Kidney (tissue), 14 donors: ENCODE data around the gene GTF2E1. TPM values are rescaled to one million over a fixed set of nuclear protein-coding genes. Genes with fewer than 3 reads are reported as not detected.

Source experiments
- DNase-seq, 5 donors: peaks; one replicate each; pipeline ENCODE4 v3.0.0-alpha.2; 2013 to 2020
- FAIRE-seq: peaks from 2 replicates; lab custom pipeline; 2012; peaks lifted over from hg19 to GRCh38; lab: Jason Lieb, UNC
- H3K27ac ChIP-seq, 2 donors: one replicate each; pipeline ENCODE4 v1.7.0; 2013; ENCODE audit warnings: low read depth in 2 of 2, low read length in 2 of 2, inconsistent platforms in 1 of 2
- H3K27me3 ChIP-seq: one replicate; pipeline ENCODE4 v1.7.1; 2013; ENCODE audit warnings: low read length, inconsistent platforms; ENCODE audit not compliant: control insufficient read depth, insufficient read depth
- H3K36me3 ChIP-seq, 3 donors: one replicate each; pipeline versions ENCODE4 v1.7.0 to v1.7.1; 2013; ENCODE audit warnings: low read length in 3 of 3, control low read depth in 1 of 3, inconsistent platforms in 1 of 3; ENCODE audit not compliant: insufficient read depth in 3 of 3, control insufficient read depth in 2 of 3
- H3K4me1 ChIP-seq, 3 donors: one replicate each; pipeline versions ENCODE4 v1.7.0 to v1.7.1; 2013; ENCODE audit warnings: low read length in 3 of 3, inconsistent platforms in 1 of 3, low read depth in 1 of 3; ENCODE audit not compliant: control insufficient read depth in 2 of 3, insufficient read depth in 2 of 3
- H3K4me3 ChIP-seq, 3 donors: one replicate each; pipeline versions ENCODE4 v1.7.0 to v1.8.1; 2013; ENCODE audit warnings: low read length in 3 of 3, control low read depth in 1 of 3, inconsistent platforms in 1 of 3
- H3K9ac ChIP-seq, 3 donors: one replicate each; pipeline versions ENCODE4 v1.7.0 to v1.7.1; 2013; ENCODE audit warnings: low read length in 3 of 3, control low read depth in 1 of 3, inconsistent platforms in 1 of 3
- H3K9me3 ChIP-seq, 3 donors: one replicate each; pipeline versions ENCODE4 v1.7.0 to v1.7.1; 2013; ENCODE audit warnings: low read length in 3 of 3, control low read depth in 1 of 3, inconsistent platforms in 1 of 3; ENCODE audit not compliant: control insufficient read depth in 2 of 3, insufficient read depth in 1 of 3
- CTCF ChIP-seq: IDR thresholded peaks from 3 replicates; pipeline ENCODE4 v1.5.1; 2012; ENCODE audit warnings: mild to moderate bottlenecking, moderate library complexity, borderline replicate concordance; ENCODE audit not compliant: insufficient read depth; ENCODE audit errors: extremely low read depth
- intact Hi-C: fragments of 100-400 bp; cut with DNase I; formaldehyde crosslinking; loops from one replicate; pipeline ENCODE4 v1.11.1; 2022
- polyA plus RNA-seq: library from polyadenylated mRNA; stranded (reverse); fragments of 350-450 nt; fragmentation: Illumina TruSeq; extraction: RNeasy Lipid Tissue Mini Kit (QIAGEN cat#74804); gene quantifications from one replicate; pipeline ENCODE4 v1.2.3, GENCODE V29; 2014; ENCODE audit warnings: low read depth, low replicate concordance; ENCODE audit not compliant: insufficient read depth
- total RNA-seq: library from RNA; stranded (reverse); fragmentation: NEBNext Ultra II Directional; extraction: Animal tissue kit (Norgen Biotek cat#: 25700); gene quantifications from one replicate; pipeline ENCODE4 v1.2.1, GENCODE V29; 2021
- donor health status: control.
- donor health status: control.
- donor health status: control.
- donor health status: control.
- donor health status: control.
- donor health status: DM: yes; HTN: yes; CAD: no.
- donor health status: Normal renal cell carcinoma (clear cell type).

GTF2E1 gene
- total and polyA plus RNA-seq, 2 donors from 2014 or later: 5.4 to 19.4 TPM

GRCh38 chr3:120762615-120763014, 20.1 kb downstream of the GTF2E1 start:
- Histone ChIP-seq H3K4me1 (no peaks in the 10 kb centered on the region), H3K4me3 (no peak overlapping the region), H3K9me3 (no peaks in the 10 kb centered on the region), H3K27me3 (no peaks in the 10 kb centered on the region), H3K36me3 (no peaks in the 10 kb centered on the region), H3K9ac (no peak overlapping the region), H3K27ac (no peak overlapping the region)
- no peak for TF ChIP-seq CTCF
- intact Hi-C loops: no loop called here
- no peak for DNase-seq
- FAIRE-seq: no peak

GRCh38 chr3:120763601-120764000, 21.1 kb downstream of the GTF2E1 start:
- Histone ChIP-seq H3K9ac (no peak overlapping the region), H3K27me3 (no peaks in the 10 kb centered on the region), H3K27ac (no peak overlapping the region), H3K4me1 (no peaks in the 10 kb centered on the region), H3K4me3 (no peak overlapping the region), H3K9me3 (no peaks in the 10 kb centered on the region), H3K36me3 (no peaks in the 10 kb centered on the region)
- no peak for DNase-seq
- intact Hi-C loops: no loop called here
- TF ChIP-seq CTCF: no peak
- FAIRE-seq: no peak

- no peak for FAIRE-seq
- Histone ChIP-seq H3K4me1 (no peaks in the 10 kb centered on the region), H3K9ac (no peak overlapping the region), H3K36me3 (no peaks in the 10 kb centered on the region), H3K4me3 (no peak overlapping the region), H3K27me3 (no peaks in the 10 kb centered on the region), H3K9me3 (no peaks in the 10 kb centered on the region), H3K27ac (no peak overlapping the region)
- DNase-seq: no peak
- intact Hi-C loops: no loop called here
- TF ChIP-seq CTCF: no peak
These were observed 21.7 kb downstream of the GTF2E1 start for GRCh38 chr3:120764206-120764605.

- no peaks in the 10 kb centered on the region for H3K9me3 ChIP-seq
- H3K4me1 ChIP-seq: no peaks in the 10 kb centered on the region
- no peaks in the 10 kb centered on the region for H3K36me3 ChIP-seq
- no peak for FAIRE-seq
- no peak overlapping the region for H3K4me3 ChIP-seq
- H3K27ac ChIP-seq: no peak overlapping the region
- DNase-seq: no peak
- no peak overlapping the region for H3K9ac ChIP-seq
- intact Hi-C loops: no loop called here
- no peak for TF ChIP-seq CTCF
- no peaks in the 10 kb centered on the region for H3K27me3 ChIP-seq
These were observed 23.4 kb downstream of the GTF2E1 start for GRCh38 chr3:120765830-120766493.
